ENCODE measurements around the gene GALNT14.

DNA sequence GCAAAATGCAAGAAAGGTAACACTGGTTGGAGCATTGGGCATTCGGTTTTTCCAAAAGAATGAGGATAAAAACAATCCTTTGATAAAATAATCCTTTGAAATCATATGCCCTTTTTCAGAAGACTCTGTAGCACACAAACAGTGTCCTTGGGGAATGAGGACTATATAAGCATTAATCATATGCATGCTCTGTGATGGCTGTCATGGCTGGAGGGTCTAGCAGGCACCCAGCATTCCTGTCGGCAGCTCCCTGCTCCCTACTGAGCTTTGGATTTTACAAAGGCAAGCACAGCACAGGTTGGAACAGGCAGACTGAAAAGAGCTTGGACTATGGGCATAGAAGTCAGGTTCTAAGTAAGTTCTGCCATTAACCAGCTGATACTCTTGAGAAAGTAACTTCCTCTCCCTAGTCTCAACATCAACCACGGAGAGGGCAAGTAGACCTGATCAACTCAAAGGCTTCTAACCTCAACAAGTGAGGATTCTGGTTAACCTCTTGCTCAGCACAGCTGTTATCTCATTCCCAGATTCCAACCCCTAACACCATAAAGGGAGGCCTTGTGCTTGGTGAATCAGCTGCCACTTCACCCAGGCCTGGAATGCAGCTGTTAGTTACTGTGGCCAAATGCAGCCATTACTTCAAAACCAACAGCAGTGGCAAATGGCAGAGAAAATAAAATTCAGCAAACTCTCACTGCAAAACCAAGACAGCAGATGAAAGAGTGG, 29.5 kb downstream of the GALNT14 start:
- TF ChIP-seq EGR1 (IDR thresholded peaks at IDR 0.05; ENCODE audit: borderline replicate concordance in 1 of 2, low read depth in 2 of 2, low read length in 2 of 2) (no peak), CEBPZ (IDR thresholded peaks at IDR 0.05; ENCODE audit: low read depth, low read length) (no peak), CBFB (IDR thresholded peaks at IDR 0.05; ENCODE audit: low read depth) (no peak), CTCF (IDR thresholded peaks at IDR 0.05 in 2 of 3, conservative IDR thresholded peaks at IDR 0.05 in 1 of 3; ENCODE audit: control insufficient read depth in 2 of 3, extremely low read depth in 1 of 3, insufficient read depth in 1 of 3, low read depth in 3 of 3, low read length in 3 of 3) (no peak), SPI1 (IDR thresholded peaks at IDR 0.05; ENCODE audit: borderline replicate concordance, insufficient read depth, low read depth, low read length) (no peak), BHLHE40 (IDR thresholded peaks at IDR 0.05; ENCODE audit: borderline replicate concordance in 1 of 2, low read depth in 2 of 2, low read length in 1 of 2) (no peak), FOXM1 (IDR thresholded peaks at IDR 0.05; ENCODE audit: low read depth, low read length) (no peak), ZNF24 (IDR thresholded peaks at IDR 0.05) (no peak), POLR2AphosphoS5 (IDR thresholded peaks at IDR 0.05; ENCODE audit: low read length) (no peak), POLR2A (IDR thresholded peaks at IDR 0.05; ENCODE audit: low read depth, low read length) (no peak)
- TF ChIP-seq, protein P1, sequence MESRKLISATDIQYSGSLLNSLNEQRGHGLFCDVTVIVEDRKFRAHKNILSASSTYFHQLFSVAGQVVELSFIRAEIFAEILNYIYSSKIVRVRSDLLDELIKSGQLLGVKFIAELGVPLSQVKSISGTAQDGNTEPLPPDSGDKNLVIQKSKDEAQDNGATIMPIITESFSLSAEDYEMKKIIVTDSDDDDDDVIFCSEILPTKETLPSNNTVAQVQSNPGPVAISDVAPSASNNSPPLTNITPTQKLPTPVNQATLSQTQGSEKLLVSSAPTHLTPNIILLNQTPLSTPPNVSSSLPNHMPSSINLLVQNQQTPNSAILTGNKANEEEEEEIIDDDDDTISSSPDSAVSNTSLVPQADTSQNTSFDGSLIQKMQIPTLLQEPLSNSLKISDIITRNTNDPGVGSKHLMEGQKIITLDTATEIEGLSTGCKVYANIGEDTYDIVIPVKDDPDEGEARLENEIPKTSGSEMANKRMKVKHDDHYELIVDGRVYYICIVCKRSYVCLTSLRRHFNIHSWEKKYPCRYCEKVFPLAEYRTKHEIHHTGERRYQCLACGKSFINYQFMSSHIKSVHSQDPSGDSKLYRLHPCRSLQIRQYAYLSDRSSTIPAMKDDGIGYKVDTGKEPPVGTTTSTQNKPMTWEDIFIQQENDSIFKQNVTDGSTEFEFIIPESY (IDR thresholded peaks at IDR 0.05) = no peak
